ENCODE results near the gene MDM1.

MDM1 gene

DNA sequence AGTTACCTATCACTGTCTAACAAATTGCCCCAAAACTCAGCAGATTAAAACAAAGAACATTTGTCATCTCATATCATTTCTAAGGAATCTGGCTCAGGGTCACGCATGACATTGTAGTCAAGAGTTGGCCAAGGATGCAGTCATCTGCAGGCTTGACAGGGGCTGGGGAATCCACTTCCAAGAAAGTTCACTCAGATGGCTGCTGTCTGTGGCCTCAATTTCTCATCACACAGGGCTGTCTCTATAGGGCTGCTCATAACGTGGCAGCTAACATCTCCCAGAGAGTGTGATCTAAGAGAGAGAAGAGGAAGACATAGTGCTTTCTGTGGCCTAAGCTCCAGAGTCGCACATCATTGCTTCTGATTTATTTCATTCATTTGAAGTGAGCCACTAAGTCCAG is 61.8 kb downstream of the MDM1 start:
- no peak for DNase-seq

DNA sequence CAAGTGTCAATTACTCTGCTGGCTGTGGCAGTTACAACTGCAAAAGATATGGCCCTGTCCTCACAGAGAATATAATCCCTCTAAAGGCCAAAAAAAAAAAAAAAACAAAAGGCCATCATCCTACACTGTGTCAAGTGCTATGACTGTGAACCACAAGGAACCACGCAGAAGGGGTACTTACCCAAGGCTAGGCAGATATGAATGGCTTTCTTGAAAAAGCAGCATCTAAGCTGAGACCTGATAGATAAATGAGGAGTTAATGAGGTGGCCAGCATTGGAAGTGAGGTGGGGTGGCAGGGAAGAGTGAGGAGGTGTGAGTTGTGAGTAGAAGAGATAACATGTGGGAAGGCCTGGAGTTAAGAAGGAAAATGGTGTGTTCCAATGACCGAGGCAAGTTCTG is 62.4 kb downstream of the MDM1 start:
- DNase-seq: no peak

GRCh38 chr12:68268967-68269366 is 63.2 kb downstream of the MDM1 start:
- DNase-seq: no peak

DNA sequence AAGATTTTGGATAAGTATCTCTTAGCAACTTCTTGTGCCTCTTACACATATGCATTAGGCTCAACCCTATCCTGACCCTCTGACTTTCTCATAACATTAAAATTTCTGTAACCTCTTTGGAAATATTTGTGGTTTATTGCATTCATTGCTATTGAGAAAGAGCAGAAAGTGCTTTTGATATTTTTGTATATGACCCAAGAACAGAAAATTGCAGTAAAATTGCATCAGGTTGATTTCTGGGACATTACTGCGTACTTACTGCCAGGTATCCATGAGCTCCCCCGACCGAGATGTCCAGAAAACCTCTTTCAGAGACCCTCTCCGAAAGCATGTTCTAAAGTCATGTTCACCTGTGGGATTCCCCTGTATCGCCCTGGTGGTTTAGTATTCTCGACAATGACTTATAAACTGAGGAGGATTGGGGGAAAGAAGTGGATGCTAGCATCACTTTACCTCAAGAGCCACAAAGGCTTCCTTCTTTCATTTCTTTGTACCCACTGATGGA is 64.2 kb downstream of the MDM1 start:
- no peak for DNase-seq

DNA sequence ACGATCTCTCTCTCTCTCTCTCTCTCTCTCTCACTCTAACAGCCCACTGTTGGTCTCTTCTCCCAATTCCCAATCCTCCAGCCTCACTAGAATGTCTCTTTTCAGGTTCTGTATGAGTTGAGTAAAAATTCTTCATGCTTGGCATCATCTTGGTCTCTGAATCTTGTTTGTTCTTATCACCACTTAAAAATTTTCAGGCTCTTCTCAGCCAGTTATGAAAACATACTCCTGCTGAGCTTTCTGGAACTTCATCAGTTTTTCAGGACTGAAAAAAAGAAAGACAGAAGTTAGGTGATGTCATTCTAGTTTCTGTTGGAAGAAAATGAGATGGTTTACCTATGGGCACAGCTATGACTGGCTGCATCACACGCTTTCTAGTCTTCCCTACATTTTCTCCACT is 67.3 kb downstream of the MDM1 start:
- DNase-seq: no peak

DNA sequence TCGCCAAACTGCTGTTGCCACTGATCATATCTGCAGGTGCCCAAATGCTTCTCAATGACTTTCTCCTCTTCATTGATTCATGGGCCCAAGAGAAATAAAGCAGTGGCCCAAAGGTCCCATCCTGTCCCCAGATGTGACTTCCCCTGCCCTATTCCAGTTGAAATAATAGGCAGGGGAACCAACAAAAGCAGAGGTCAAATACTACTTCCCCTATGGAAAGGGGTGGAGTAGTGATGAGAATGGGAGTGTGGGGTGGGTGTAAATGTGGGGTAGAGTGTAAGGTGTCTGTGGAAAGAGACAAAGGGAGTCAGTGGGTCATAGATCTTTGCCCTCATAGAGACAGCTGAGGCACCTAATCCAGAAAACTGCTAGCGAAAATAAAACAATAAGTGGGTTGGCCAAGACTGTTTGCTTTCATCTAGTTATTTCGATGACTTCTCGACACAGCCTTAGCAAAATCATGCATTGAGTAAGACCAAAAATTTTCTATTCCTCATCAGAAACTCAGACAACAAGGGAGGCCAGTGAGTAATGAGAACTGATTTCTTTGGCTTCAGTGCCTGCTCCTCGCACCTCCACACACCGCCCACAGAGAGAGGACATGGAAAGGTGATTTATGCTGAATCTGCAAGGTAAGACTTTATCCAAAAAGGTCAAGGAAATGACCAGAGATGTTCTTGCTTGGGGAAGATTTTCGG is 67.9 kb downstream of the MDM1 start:
- DNase-seq: no peak

- no peak for DNase-seq
Observed at GRCh38 chr12:68263366-68263765, 68.8 kb downstream of the MDM1 start.

GRCh38 chr12:68261896-68262295 is 70.3 kb downstream of the MDM1 start:
- DNase-seq: no peak

DNA sequence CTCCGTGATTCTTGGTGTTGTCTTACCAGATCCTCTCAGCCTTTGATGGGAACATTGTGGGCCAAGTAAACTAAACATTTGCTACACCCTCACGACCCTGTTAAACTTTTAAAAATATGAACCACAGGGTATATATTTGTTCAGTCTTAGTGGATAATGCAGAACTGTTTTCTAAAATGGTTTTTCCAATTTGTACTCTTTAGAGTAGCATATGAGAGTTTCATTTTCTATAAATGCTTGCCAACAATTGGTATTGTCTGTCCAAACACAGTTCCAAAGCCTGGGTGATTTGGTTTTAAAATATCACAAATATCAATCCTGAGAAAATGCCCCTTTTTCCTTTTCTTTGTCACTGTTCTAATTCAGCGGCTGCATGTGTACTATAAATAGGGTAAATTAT is 72.0 kb downstream of the MDM1 start:
- DNase-seq: no peak

DNA sequence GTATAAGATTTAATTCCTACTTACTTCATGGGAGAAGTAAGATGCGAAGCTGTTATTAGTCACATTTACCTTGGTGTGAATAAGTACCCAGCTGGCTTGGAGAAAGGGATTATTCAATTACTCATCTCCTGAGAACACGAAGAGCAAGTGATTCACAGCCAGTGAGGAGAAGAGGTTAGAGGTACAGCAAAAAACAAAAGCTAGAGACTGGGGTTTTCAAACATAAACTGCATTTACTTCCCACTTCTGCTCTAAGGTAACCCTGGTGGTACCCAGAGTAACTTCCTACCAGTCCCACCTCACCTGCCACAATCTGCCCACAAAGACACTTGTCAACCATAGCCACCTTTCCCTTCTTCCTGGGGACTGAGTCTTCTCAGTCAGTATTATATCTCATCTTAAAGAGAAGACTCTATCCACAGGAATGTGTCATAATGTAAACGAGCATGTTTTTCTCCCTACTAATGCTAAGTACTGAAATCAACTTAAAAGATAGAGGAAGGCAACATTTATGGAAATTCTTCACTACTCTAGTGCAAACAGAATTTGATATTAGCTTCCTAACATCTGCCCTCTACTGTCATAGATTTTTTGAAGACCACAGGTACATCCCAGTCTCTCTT is 72.7 kb downstream of the MDM1 start:
- no peak for DNase-seq

GRCh38 chr12:68253504-68253903 is 78.7 kb downstream of the MDM1 start, which contains the start of gene IL22:
TSS of gene IL22 (minus strand) at chr12:68253604. CDS start at chr12:68253448, 156 bp downstream.
- DNase-seq: no peak

DNA sequence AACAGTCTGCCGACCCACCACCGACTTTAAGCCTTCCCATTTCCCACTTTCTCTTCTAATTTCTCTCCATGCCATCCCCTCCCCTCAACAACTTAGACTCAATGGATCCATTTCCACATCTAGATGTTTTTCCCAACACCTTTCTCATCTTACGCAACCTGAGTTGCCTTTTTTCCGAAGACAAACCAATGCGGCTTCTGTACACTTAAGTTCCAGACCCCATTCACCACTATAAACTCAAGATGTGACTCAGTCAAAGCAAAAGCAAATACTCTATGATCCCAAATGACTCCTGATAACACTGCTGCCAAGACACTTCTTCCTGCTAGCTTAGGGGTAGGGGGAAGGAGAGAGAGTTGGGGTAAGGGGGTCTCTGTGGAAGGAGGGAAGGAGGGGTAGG is 80.1 kb downstream of the MDM1 start:
- no peak for DNase-seq

- DNase-seq: no peak
Observed at GRCh38 chr12:68250454-68250853, 81.7 kb downstream of the MDM1 start.

DNA sequence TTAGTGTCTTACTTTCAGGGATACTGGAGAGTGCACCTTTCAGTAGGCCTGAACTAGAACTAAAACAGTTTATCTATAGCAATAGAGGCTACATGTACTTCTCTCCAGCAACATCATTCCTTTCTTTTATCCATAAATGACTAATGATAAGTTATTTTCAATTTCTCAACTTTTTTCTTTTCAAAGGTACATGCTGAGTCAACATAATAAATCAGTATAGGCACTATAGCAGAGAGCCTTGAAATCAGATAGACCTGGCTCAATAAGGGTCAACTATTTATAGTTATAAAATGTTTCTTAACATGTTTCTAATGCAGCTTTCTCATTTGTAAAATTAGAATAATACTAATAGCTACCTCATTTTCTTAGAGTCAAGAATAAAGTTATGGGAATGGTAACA is 84.4 kb downstream of the MDM1 start:
- DNase-seq: no peak

- no peak for DNase-seq
Observed at GRCh38 chr12:68246350-68246749, 85.8 kb downstream of the MDM1 start.

- DNase-seq: peak; percentile 56
Observed at GRCh38 chr12:68245180-68246021, 86.8 kb downstream of the MDM1 start.
